Measurements from ENCODE around the gene YWHAE. TPM values are rescaled to one million over a fixed set of nuclear protein-coding genes. Genes with fewer than 3 reads are reported as not detected.

YWHAE gene
- total RNA-seq, 1 experiment from 2014 or later, result 537 TPM

- H3K4me1 ChIP-seq (ENCODE audit: control insufficient read depth, insufficient read depth, low read length), result no peaks in the 10 kb centered on the region
- no peaks in the 10 kb centered on the region for H3K9me3 ChIP-seq (ENCODE audit: control insufficient read depth, insufficient read depth, low read depth, low read length)
- ChIA-PET POLR2A (no interaction called here), CTCF (no interaction called here)
- in situ Hi-C loops (cut with HindIII; ENCODE audit: low pct_unique_long_range_greater_than_20kb, low sequenced_read_pairs) (no loop called here), intact Hi-C loops (cut with micrococcal nuclease; ENCODE audit: unreplicated experiment) (no loop called here)
- no peak for TF ChIP-seq TCF7L2 (IDR thresholded peaks at IDR 0.05; ENCODE audit: low read depth, low read length)
- TF ChIP-seq, protein P1, sequence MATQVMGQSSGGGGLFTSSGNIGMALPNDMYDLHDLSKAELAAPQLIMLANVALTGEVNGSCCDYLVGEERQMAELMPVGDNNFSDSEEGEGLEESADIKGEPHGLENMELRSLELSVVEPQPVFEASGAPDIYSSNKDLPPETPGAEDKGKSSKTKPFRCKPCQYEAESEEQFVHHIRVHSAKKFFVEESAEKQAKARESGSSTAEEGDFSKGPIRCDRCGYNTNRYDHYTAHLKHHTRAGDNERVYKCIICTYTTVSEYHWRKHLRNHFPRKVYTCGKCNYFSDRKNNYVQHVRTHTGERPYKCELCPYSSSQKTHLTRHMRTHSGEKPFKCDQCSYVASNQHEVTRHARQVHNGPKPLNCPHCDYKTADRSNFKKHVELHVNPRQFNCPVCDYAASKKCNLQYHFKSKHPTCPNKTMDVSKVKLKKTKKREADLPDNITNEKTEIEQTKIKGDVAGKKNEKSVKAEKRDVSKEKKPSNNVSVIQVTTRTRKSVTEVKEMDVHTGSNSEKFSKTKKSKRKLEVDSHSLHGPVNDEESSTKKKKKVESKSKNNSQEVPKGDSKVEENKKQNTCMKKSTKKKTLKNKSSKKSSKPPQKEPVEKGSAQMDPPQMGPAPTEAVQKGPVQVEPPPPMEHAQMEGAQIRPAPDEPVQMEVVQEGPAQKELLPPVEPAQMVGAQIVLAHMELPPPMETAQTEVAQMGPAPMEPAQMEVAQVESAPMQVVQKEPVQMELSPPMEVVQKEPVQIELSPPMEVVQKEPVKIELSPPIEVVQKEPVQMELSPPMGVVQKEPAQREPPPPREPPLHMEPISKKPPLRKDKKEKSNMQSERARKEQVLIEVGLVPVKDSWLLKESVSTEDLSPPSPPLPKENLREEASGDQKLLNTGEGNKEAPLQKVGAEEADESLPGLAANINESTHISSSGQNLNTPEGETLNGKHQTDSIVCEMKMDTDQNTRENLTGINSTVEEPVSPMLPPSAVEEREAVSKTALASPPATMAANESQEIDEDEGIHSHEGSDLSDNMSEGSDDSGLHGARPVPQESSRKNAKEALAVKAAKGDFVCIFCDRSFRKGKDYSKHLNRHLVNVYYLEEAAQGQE (IDR thresholded peaks at IDR 0.05; ENCODE audit: insufficient read depth in 1 of 2, low read depth in 2 of 2, low read length in 1 of 2), result no peak
- no peak for TF ChIP-seq POLR2AphosphoS5 (IDR thresholded peaks at IDR 0.05; ENCODE audit: low read depth, low read length)
- no peak for TF ChIP-seq SIN3A (IDR thresholded peaks at IDR 0.05; ENCODE audit: borderline replicate concordance, insufficient read depth, low read depth, low read length)
- TF ChIP-seq, protein P2, sequence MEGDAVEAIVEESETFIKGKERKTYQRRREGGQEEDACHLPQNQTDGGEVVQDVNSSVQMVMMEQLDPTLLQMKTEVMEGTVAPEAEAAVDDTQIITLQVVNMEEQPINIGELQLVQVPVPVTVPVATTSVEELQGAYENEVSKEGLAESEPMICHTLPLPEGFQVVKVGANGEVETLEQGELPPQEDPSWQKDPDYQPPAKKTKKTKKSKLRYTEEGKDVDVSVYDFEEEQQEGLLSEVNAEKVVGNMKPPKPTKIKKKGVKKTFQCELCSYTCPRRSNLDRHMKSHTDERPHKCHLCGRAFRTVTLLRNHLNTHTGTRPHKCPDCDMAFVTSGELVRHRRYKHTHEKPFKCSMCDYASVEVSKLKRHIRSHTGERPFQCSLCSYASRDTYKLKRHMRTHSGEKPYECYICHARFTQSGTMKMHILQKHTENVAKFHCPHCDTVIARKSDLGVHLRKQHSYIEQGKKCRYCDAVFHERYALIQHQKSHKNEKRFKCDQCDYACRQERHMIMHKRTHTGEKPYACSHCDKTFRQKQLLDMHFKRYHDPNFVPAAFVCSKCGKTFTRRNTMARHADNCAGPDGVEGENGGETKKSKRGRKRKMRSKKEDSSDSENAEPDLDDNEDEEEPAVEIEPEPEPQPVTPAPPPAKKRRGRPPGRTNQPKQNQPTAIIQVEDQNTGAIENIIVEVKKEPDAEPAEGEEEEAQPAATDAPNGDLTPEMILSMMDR (IDR thresholded peaks at IDR 0.05), result no peak
- no peak overlapping the region for H3K4me3 ChIP-seq (ENCODE audit: low read depth in 2 of 2, low read length in 2 of 2)
- DNase-seq (ENCODE audit: low read depth, low spot score) (no peak), ATAC-seq (no peak)
- H3K27ac ChIP-seq (ENCODE audit: low read length), result no peak overlapping the region
- H3K36me3 ChIP-seq (ENCODE audit: control insufficient read depth, insufficient read depth, low read length), result peaks cover 12% of the 10 kb centered on the region
- no peaks in the 10 kb centered on the region for H3K27me3 ChIP-seq (ENCODE audit: control insufficient read depth, insufficient read depth, low read length)
- BruUV-seq (replicated peaks), result TSS peak; percentile 83
Measured at GRCh38 chr17:1421470-1421869, 21.4 kb upstream of the YWHAE start.

DNA sequence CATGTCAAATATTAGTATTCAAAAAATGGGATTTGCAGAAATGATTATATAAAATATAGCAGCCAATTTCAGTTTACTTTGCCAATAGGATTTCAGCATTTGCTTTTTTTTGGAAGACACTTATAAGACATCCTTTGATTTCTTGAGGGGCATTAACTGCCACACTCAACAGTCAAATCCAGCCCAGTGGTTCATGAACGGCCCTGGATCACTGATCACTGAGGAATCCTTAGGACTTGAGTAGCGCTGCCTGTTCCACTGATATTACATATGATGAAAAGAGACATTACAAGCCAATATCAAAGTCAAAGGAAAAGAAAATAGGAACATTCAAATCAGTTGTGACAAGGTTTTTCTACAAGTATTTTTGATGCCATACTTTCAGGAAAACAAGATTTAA, 21.0 kb upstream of the YWHAE start:
- POLR2A ChIA-PET, result no interaction called here
- peaks cover 12% of the 10 kb centered on the region for H3K36me3 ChIP-seq (ENCODE audit: control insufficient read depth, insufficient read depth, low read length)
- TF ChIP-seq, protein P2 (IDR thresholded peaks at IDR 0.05), result no peak
- TF ChIP-seq SIN3A (IDR thresholded peaks at IDR 0.05; ENCODE audit: borderline replicate concordance, insufficient read depth, low read depth, low read length) (no peak), TCF7L2 (IDR thresholded peaks at IDR 0.05; ENCODE audit: low read depth, low read length) (no peak), POLR2AphosphoS5 (IDR thresholded peaks at IDR 0.05; ENCODE audit: low read depth, low read length) (no peak)
- TF ChIP-seq, protein P1 (IDR thresholded peaks at IDR 0.05; ENCODE audit: insufficient read depth in 1 of 2, low read depth in 2 of 2, low read length in 1 of 2), result no peak
- ATAC-seq, result no peak
- H3K4me3 ChIP-seq (ENCODE audit: low read depth in 2 of 2, low read length in 2 of 2), result no peak overlapping the region
- no peaks in the 10 kb centered on the region for H3K4me1 ChIP-seq (ENCODE audit: control insufficient read depth, insufficient read depth, low read length)
- no peak for DNase-seq (ENCODE audit: low read depth, low spot score)
- H3K27me3 ChIP-seq (ENCODE audit: control insufficient read depth, insufficient read depth, low read length), result no peaks in the 10 kb centered on the region
- H3K27ac ChIP-seq (ENCODE audit: low read length), result no peak overlapping the region
- intact Hi-C loops (cut with micrococcal nuclease; ENCODE audit: unreplicated experiment), result no loop called here
- CTCF ChIA-PET, result no interaction called here
- in situ Hi-C loops (cut with HindIII; ENCODE audit: low pct_unique_long_range_greater_than_20kb, low sequenced_read_pairs), result no loop called here
- BruUV-seq (replicated peaks), result no TSS peak
- no peaks in the 10 kb centered on the region for H3K9me3 ChIP-seq (ENCODE audit: control insufficient read depth, insufficient read depth, low read depth, low read length)

Data from Panc1 (cell line).